GM12872 (cell line): Measurements from ENCODE around the gene DSG3.
A peak's percentile ranks its signal among the peaks of the same experiment; 100 is the strongest.

Source experiments
- CTCF ChIP-seq: IDR thresholded peaks from 3 replicates; pipeline ENCODE4 v1.5.1; 2011; ENCODE audit warnings: low read depth, mild to moderate bottlenecking, low read length, moderate library complexity; ENCODE audit not compliant: insufficient read depth

DSG3 gene

GRCh38 chr18:31510319-31510718 is 62.8 kb downstream of the DSG3 start:
- no peak for TF ChIP-seq CTCF

GRCh38 chr18:31511098-31511497 is 63.6 kb downstream of the DSG3 start:
- TF ChIP-seq CTCF, result 0 out of 3 replicates have a peak, but pooled peaks have one; percentile 28

GRCh38 chr18:31512203-31512764 is 64.7 kb downstream of the DSG3 start:
- no peak for TF ChIP-seq CTCF

GRCh38 chr18:31513189-31513935 is 65.8 kb downstream of the DSG3 start:
- TF ChIP-seq CTCF, result no peak

GRCh38 chr18:31516437-31516836 is 68.9 kb downstream of the DSG3 start:
- TF ChIP-seq CTCF, result no peak

GRCh38 chr18:31526374-31526773 is 78.8 kb downstream of the DSG3 start:
- TF ChIP-seq CTCF, result no peak
